Gastrocnemius medialis (tissue), 4 donors: ENCODE data around the gene DDX5.

Experiments used
- POLR2A ChIP-seq, 2 donors: fragments of 450-650 bp; IDR thresholded peaks; one replicate each; pipeline ENCODE4 v1.6.1; 2017; ENCODE audit warnings: antibody characterized with exemption in 2 of 2, mild to moderate bottlenecking in 2 of 2, moderate library complexity in 2 of 2
- TF ChIP-seq, protein P1 (sequence below), 5 experiments: fragments of 450-650 bp in 3 of 5; fragments of 200-600 bp in 2 of 5; sonication (generic) in 2 of 5; IDR thresholded peaks in 4 of 5; conservative IDR thresholded peaks in 1 of 5; 1 replicate in 4 of 5; 2 replicates in 1 of 5; pipeline ENCODE4 v1.5.1; 2016 to 2019; ENCODE audit warnings: antibody characterized with exemption in 5 of 5, mild to moderate bottlenecking in 3 of 5, moderate library complexity in 3 of 5

DNA sequence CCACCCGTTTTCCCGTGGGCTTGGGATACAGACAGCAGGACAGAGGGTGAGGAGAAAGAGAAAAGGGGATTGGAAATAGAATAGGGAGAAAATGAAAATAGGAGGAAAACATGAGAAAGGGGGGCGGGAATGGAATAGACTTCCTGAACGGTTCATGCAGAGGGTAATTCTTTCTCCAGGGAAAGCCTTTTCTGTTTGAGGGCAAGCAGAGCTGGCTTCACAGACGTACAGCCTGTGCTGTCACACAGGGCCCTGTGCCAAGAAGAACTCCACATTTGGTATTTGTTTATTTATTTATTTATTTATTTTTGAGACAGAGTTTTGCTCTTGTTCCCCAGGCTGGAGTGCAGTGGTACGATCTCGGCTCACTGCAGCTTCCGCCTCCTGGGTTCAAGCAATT, 45.1 kb downstream of the DDX5 start:
- TF ChIP-seq, protein P1, sequence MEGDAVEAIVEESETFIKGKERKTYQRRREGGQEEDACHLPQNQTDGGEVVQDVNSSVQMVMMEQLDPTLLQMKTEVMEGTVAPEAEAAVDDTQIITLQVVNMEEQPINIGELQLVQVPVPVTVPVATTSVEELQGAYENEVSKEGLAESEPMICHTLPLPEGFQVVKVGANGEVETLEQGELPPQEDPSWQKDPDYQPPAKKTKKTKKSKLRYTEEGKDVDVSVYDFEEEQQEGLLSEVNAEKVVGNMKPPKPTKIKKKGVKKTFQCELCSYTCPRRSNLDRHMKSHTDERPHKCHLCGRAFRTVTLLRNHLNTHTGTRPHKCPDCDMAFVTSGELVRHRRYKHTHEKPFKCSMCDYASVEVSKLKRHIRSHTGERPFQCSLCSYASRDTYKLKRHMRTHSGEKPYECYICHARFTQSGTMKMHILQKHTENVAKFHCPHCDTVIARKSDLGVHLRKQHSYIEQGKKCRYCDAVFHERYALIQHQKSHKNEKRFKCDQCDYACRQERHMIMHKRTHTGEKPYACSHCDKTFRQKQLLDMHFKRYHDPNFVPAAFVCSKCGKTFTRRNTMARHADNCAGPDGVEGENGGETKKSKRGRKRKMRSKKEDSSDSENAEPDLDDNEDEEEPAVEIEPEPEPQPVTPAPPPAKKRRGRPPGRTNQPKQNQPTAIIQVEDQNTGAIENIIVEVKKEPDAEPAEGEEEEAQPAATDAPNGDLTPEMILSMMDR (IDR thresholded peaks at IDR 0.05 in 4 of 5, conservative IDR thresholded peaks at IDR 0.05 in 1 of 5): no peak
- TF ChIP-seq POLR2A (IDR thresholded peaks at IDR 0.05): no peak
